Fibroblast of lung (primary cell): ENCODE measurements around the gene RAVER2.

Experiments used
- CTCF ChIP-seq, 2 donors: IDR thresholded peaks in 1 of 2; conservative IDR thresholded peaks in 1 of 2; 1 replicate in 1 of 2; 2 replicates in 1 of 2; pipeline ENCODE4 v1.5.1; 2011 to 2012; ENCODE audit warnings: low read length in 2 of 2, control low read depth in 1 of 2, inconsistent platforms in 1 of 2, low read depth in 1 of 2, mild to moderate bottlenecking in 1 of 2
- EZH2 ChIP-seq: IDR thresholded peaks from 2 replicates; pipeline ENCODE4 v1.5.1; 2012; ENCODE audit warnings: low read length, control low read depth, mild to moderate bottlenecking; ENCODE audit errors: missing control alignments

- TF ChIP-seq CTCF (conservative IDR thresholded peaks at IDR 0.05 in 1 of 2, IDR thresholded peaks at IDR 0.05 in 1 of 2; ENCODE audit: low read depth in 1 of 2, low read length in 2 of 2) (no peak), EZH2 (no peak)
These were observed 3.3 kb downstream of the RAVER2 start for GRCh38 chr1:64748222-64748621.
